Transverse colon (tissue), 4 donors: Measurements from ENCODE around the gene CCDC137. TPM values are rescaled to one million over a fixed set of nuclear protein-coding genes. Genes with fewer than 3 reads are reported as not detected.

Experiments used
- DNase-seq: peaks from one replicate; pipeline ENCODE4 v3.0.0-alpha.2; 2019
- H3K27ac ChIP-seq, 4 donors: fragments of 200-600 bp; sonication (generic); 2 replicates each; pipeline ENCODE4 v1.5.1; 2016 to 2018; ENCODE audit warnings: inconsistent platforms in 4 of 4
- H3K27me3 ChIP-seq: fragments of 200-600 bp; sonication (generic); 2 replicates; pipeline ENCODE4 v1.5.1; 2017; ENCODE audit warnings: inconsistent platforms
- H3K36me3 ChIP-seq, 4 donors: fragments of 200-600 bp; sonication (generic); 2 replicates each; pipeline ENCODE4 v1.5.1; 2017 to 2019; ENCODE audit warnings: inconsistent platforms in 4 of 4
- H3K4me1 ChIP-seq, 4 donors: fragments of 200-600 bp; sonication (generic); 2 replicates each; pipeline ENCODE4 v1.5.1; 2017 to 2020; ENCODE audit warnings: inconsistent platforms in 4 of 4
- H3K4me3 ChIP-seq, 4 donors: fragments of 200-600 bp; sonication (generic); 1 replicate in 1 of 4; 2 replicates in 3 of 4; pipeline versions ENCODE4 v1.5.1 to v1.6.1; 2017 to 2019; ENCODE audit warnings: inconsistent platforms in 4 of 4
- H3K9me3 ChIP-seq, 2 donors: fragments of 200-600 bp; sonication (generic); 2 replicates each; pipeline ENCODE4 v1.5.1; 2017 to 2019; ENCODE audit warnings: inconsistent platforms in 2 of 2
- CTCF ChIP-seq, 5 experiments: fragments of 200-600 bp in 3 of 5; fragments of 450-650 bp in 2 of 5; sonication (generic) in 3 of 5; IDR thresholded peaks; 1 replicate in 2 of 5; 2 replicates in 3 of 5; pipeline ENCODE4 v1.5.1; 2016 to 2017; ENCODE audit warnings: antibody characterized with exemption in 5 of 5, inconsistent platforms in 3 of 5, mild to moderate bottlenecking in 2 of 5, moderate library complexity in 1 of 5
- EP300 ChIP-seq: sonication (generic); formaldehyde crosslinking; IDR thresholded peaks from one replicate; pipeline ENCODE4 v1.6.1; 2017; ENCODE audit warnings: antibody characterized with exemption, low read depth
- POLR2A ChIP-seq: fragments of 450-650 bp; IDR thresholded peaks from one replicate; pipeline ENCODE4 v1.6.1; 2016; ENCODE audit warnings: antibody characterized with exemption, mild to moderate bottlenecking, moderate library complexity
- POLR2AphosphoS5 ChIP-seq, 3 donors: sonication (generic); formaldehyde crosslinking; IDR thresholded peaks; one replicate each; pipeline ENCODE4 v1.6.1; 2016; ENCODE audit warnings: antibody characterized with exemption in 3 of 3
- WGBS, 2 donors: methylation state at CpG; one replicate each; pipeline ENCODE4 v1.1.5; 2018; ENCODE audit warnings: low coverage in 1 of 2; 5-methylcytosine and 5-hydroxymethylcytosine counted together
- in situ Hi-C, 4 donors: fragments of 200-750 bp; cut with MboI; loops; one replicate each; pipeline versions ENCODE4 v1.15.0 to v1.15.1; 2017; ENCODE audit warnings: low sequenced_read_pairs in 3 of 4, low pct_ligation_motif_present in 1 of 4, low pct_unique_long_range_greater_than_20kb in 1 of 4
- intact Hi-C: fragments of 100-400 bp; cut with DNase I; formaldehyde crosslinking; loops from one replicate; pipeline ENCODE4 v1.15.1; 2023; ENCODE audit warnings: low total_unique reads
- total RNA-seq, 4 donors: library from RNA; depleted of rRNA; stranded (reverse); fragments of >200 nt; gene quantifications; one replicate each; pipeline ENCODE4 v1.1.0, GENCODE V29; 2016

CCDC137 gene
- total RNA-seq, 4 donors from 2014 or later = 7.6 to 21.3 (median 13.5) TPM

- no peak overlapping the region for H3K4me3 ChIP-seq
- H3K9me3 ChIP-seq = no peaks in the 10 kb centered on the region
- no peak overlapping the region for H3K27ac ChIP-seq
- TF ChIP-seq EP300 (no peak), CTCF (IDR thresholded peaks at IDR 0.05) (no peak), POLR2AphosphoS5 (IDR thresholded peaks at IDR 0.05) (no peak), POLR2A (no peak)
- no peaks in the 10 kb centered on the region for H3K27me3 ChIP-seq
- intact Hi-C loops (no loop called here), in situ Hi-C loops (no loop called here)
- 87% methylated on average over 9 of the region's 9 CpGs; no CpG with 5 or more reads in 1 of the 2 donors for WGBS, 2 donors
- DNase-seq = no peak
- H3K4me1 ChIP-seq = peaks cover 13 to 31% (median 28%) of the 10 kb centered on the region in 4 donors
- H3K36me3 ChIP-seq = peaks cover 0 to 4% (median 0%) of the 10 kb centered on the region in 4 donors
Measured at GRCh38 chr17:81717766-81718089, 51.2 kb downstream of the CCDC137 start.

DNA sequence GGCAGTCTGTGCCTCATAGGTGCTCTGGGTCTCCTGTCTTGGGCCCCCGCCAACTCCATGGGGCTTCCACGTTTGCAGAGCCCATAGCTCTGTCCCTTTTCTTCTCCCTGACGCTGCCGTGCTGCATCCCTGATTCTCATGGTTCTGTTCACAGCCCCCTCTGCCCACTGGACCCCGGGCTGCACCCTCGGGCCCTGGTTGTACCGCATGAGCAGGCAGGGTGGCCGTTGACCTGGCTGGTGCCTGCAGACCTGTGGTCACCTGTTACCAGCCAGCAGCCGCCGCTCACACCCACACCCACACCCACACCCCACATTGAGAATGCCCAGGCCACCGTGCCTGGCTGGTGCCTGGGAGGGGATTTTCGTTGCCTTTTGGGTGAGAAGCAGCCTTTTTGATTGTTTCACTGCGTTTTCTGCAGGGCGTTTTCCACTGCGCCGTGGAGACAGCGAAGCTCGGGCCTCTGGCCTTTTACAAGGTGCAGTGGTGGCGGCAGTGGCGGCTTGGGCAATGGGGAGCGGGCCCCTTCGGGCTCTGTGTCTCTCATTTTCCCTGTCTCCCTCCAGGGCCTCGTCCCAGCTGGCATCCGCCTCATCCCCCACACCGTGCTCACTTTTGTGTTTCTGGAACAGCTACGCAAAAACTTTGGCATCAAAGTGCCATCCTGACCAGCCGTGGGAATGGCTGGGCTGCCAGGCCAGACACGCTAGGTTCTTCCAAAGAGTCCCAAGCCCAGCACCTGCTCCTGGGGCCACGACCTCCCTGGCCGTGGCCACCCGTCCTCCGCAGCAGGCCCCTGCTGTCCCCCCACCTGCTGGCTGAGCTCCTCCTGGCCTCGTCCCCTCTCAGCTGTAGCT is 53.1 kb downstream of the CCDC137 start:
- no peak for DNase-seq
- intact Hi-C loops = no loop called here
- TF ChIP-seq CTCF (IDR thresholded peaks at IDR 0.05) = no peak
- no peak for TF ChIP-seq POLR2AphosphoS5 (IDR thresholded peaks at IDR 0.05)
- no peak for TF ChIP-seq EP300
- TF ChIP-seq POLR2A = no peak
- Histone ChIP-seq H3K36me3 (peaks cover 0 to 4% (median 0%) of the 10 kb centered on the region in 4 donors), H3K27ac (no peak overlapping the region), H3K9me3 (no peaks in the 10 kb centered on the region), H3K4me1 (peaks cover 12 to 32% (median 28%) of the 10 kb centered on the region in 4 donors), H3K27me3 (peaks cover 5% of the 10 kb centered on the region), H3K4me3 (no peak overlapping the region)
- in situ Hi-C loops = no loop called here
- WGBS, 2 donors = 88 to 100% methylated on average over 5 to 33 of the region's 33 CpGs

GRCh38 chr17:81720267-81721071 is 53.9 kb downstream of the CCDC137 start:
- no peaks in the 10 kb centered on the region for H3K9me3 ChIP-seq
- WGBS, 2 donors = 84% methylated on average over 33 of the region's 33 CpGs; no CpG with 5 or more reads in 1 of the 2 donors
- intact Hi-C loops (no loop called here), in situ Hi-C loops (no loop called here)
- H3K27ac ChIP-seq = no peak overlapping the region
- H3K27me3 ChIP-seq = peaks cover 11% of the 10 kb centered on the region
- H3K4me1 ChIP-seq = peaks cover 12 to 32% (median 28%) of the 10 kb centered on the region in 4 donors
- H3K4me3 ChIP-seq = no peak overlapping the region
- TF ChIP-seq EP300 (no peak), POLR2AphosphoS5 (IDR thresholded peaks at IDR 0.05) (no peak), CTCF (IDR thresholded peaks at IDR 0.05) (no peak), POLR2A (no peak)
- DNase-seq = no peak
- H3K36me3 ChIP-seq = peaks cover 0 to 4% (median 0%) of the 10 kb centered on the region in 4 donors
